Loucy (cell line): Measurements from ENCODE around the gene CHIA.

Experiments
- H2AFZ ChIP-seq: fragments of 200-600 bp; sonication (generic); 2 replicates; pipeline ENCODE4 v1.6.0; 2016; ENCODE audit warnings: antibody characterized with exemption, mild to moderate bottlenecking, low read length, moderate library complexity
- H3F3A ChIP-seq: fragments of 200-600 bp; 2 replicates; pipeline ENCODE4 v1.6.0; 2016; ENCODE audit warnings: antibody characterized with exemption, low read depth, mild to moderate bottlenecking
- H3K27me3 ChIP-seq: fragments of 200-600 bp; sonication (generic); 2 replicates; pipeline ENCODE4 v1.6.1; 2014; ENCODE audit warnings: low read length, mild to moderate bottlenecking; ENCODE audit not compliant: insufficient read depth, poor library complexity, severe bottlenecking
- H3K36me3 ChIP-seq: fragments of 200-600 bp; sonication (generic); 2 replicates; pipeline ENCODE4 v1.6.1; 2016; ENCODE audit warnings: low read length; ENCODE audit not compliant: insufficient read depth
- H3K4me1 ChIP-seq: fragments of 200-600 bp; sonication (generic); 2 replicates; pipeline ENCODE4 v1.5.1; 2014; ENCODE audit warnings: low read length, mild to moderate bottlenecking; ENCODE audit not compliant: insufficient read depth, poor library complexity, severe bottlenecking
- H3K4me2 ChIP-seq: fragments of 200-600 bp; sonication (generic); 2 replicates; pipeline ENCODE4 v1.6.0; 2014; ENCODE audit warnings: antibody characterized with exemption, low read length, low read depth, mild to moderate bottlenecking; ENCODE audit not compliant: poor library complexity, severe bottlenecking
- H3K4me3 ChIP-seq: fragments of 200-600 bp; sonication (generic); 2 replicates; pipeline ENCODE4 v1.5.1; 2014; ENCODE audit warnings: low read length, mild to moderate bottlenecking, mixed read lengths; ENCODE audit not compliant: poor library complexity, severe bottlenecking
- H3K79me2 ChIP-seq: fragments of 200-600 bp; sonication (generic); 2 replicates; pipeline ENCODE4 v1.6.1; 2014; ENCODE audit warnings: low read length; ENCODE audit not compliant: insufficient read depth
- H3K9ac ChIP-seq: fragments of 200-600 bp; sonication (generic); 2 replicates; pipeline ENCODE4 v1.6.0; 2014; ENCODE audit warnings: mild to moderate bottlenecking, low read depth, low read length, moderate library complexity; ENCODE audit not compliant: poor library complexity, severe bottlenecking
- H3K9me2 ChIP-seq: fragments of 200-600 bp; sonication (generic); replicated peaks from 2 replicates; pipeline ENCODE4 v1.6.1; 2016; ENCODE audit warnings: low read depth, low read length, mixed read lengths
- H3K9me3 ChIP-seq: fragments of 200-600 bp; sonication (generic); 2 replicates; pipeline ENCODE4 v1.6.1; 2014; ENCODE audit warnings: mild to moderate bottlenecking, antibody characterized with exemption, low read length, low read depth; ENCODE audit not compliant: insufficient read depth
- H4K20me1 ChIP-seq: fragments of 200-600 bp; sonication (generic); 2 replicates; pipeline ENCODE4 v1.6.0; 2014; ENCODE audit warnings: antibody characterized with exemption, low read length, mild to moderate bottlenecking; ENCODE audit not compliant: insufficient read depth, poor library complexity, severe bottlenecking
- CTCF ChIP-seq: fragments of 200-600 bp; sonication (generic); conservative IDR thresholded peaks from 2 replicates; pipeline ENCODE4 v1.5.1; 2014; ENCODE audit warnings: mild to moderate bottlenecking, antibody characterized with exemption, low read length
- EZH2phosphoT487 ChIP-seq: fragments of 200-600 bp; IDR thresholded peaks from 2 replicates; pipeline ENCODE4 v1.6.1; 2018; ENCODE audit warnings: antibody characterized with exemption, mild to moderate bottlenecking, moderate library complexity, borderline replicate concordance

The CHIA gene

DNA sequence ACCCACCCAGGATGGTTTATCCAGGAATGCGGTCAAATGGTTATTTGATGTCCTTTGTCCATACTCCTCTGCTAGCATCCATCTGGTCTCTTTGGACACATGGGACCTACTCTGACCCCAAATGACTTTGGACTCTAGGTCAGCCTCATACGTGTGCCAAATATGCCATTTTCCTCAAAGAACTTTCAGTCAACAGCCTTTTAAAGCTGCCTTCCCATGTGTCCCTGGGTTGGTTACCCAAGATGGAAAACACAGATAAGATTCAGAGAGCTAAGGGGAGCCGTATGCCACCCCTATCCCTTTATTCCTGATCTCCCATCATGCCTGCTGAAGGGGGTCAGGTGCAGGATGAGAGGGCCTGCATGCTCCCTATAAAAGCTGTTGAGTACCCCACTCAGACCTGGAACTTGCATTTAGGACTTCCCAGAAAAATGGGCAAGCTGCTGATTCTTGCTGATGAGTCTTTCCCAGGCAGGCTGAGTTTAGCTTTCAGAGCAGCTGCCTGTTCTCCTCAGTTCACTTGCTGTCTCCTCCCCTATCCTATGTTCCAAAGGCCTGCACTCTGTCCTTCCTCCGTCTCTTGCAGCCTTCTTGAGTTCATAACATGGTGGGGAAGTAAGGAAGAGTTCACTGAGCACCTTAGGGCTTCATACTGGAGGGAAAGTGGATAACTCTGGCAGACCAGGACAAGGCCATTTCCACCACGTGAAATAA is 43.4 kb upstream of the CHIA start:
- Histone ChIP-seq H3K4me2 (no peak overlapping the region), H3K9ac (no peak overlapping the region), H3K4me3 (no peak overlapping the region), H3K9me2 (no peaks in the 10 kb centered on the region), H3F3A (no peaks in the 10 kb centered on the region), H3K9me3 (no peaks in the 10 kb centered on the region), H3K27me3 (no peaks in the 10 kb centered on the region), H3K4me1 (no peaks in the 10 kb centered on the region), H2AFZ (no peak overlapping the region), H4K20me1 (no peaks in the 10 kb centered on the region), H3K79me2 (no peaks in the 10 kb centered on the region), H3K36me3 (no peaks in the 10 kb centered on the region)
- TF ChIP-seq EZH2phosphoT487 (no peak), CTCF (no peak)

- no peak overlapping the region for H2AFZ ChIP-seq
Observed at GRCh38 chr1:111249960-111250359, 40.7 kb upstream of the CHIA start.

DNA sequence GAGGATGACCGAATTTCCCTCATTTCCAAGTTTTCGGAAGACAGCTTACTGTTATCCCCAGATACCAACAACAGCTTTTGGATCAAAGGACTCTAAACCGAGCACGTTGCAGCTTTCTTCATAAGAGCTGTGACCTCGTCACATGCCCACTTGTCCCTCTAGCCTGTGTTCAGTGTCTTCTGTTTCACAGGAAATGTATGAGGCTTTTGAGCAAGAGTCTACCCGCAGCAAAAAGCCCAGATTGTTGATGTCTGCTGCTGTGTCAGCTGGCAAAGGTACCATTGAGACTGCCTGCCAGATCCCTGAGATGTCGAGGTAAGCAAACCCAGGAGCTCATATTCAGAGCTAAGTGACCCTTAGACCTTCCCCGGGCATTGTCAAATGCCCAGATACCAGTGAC is 39.1 kb upstream of the CHIA start:
- Histone ChIP-seq H3K4me2 (no peak overlapping the region), H3K9ac (no peak overlapping the region), H3K9me2 (no peaks in the 10 kb centered on the region), H3K4me1 (no peaks in the 10 kb centered on the region), H3K27me3 (no peaks in the 10 kb centered on the region), H3K36me3 (no peaks in the 10 kb centered on the region), H3F3A (no peaks in the 10 kb centered on the region), H3K9me3 (no peaks in the 10 kb centered on the region), H3K79me2 (no peaks in the 10 kb centered on the region), H4K20me1 (no peaks in the 10 kb centered on the region), H3K4me3 (no peak overlapping the region), H2AFZ (no peak overlapping the region)
- TF ChIP-seq CTCF, result no peak
- no peak for TF ChIP-seq EZH2phosphoT487

More at GRCh38 chr1:111249960-111250359, 40.7 kb upstream of the CHIA start:
- Histone ChIP-seq H3K4me3 (no peak overlapping the region), H3K9me2 (no peaks in the 10 kb centered on the region), H3F3A (no peaks in the 10 kb centered on the region), H3K9ac (no peak overlapping the region), H3K4me1 (no peaks in the 10 kb centered on the region), H3K79me2 (no peaks in the 10 kb centered on the region), H3K9me3 (no peaks in the 10 kb centered on the region), H3K4me2 (no peak overlapping the region), H3K36me3 (no peaks in the 10 kb centered on the region), H3K27me3 (no peaks in the 10 kb centered on the region), H4K20me1 (no peaks in the 10 kb centered on the region)
- no peak for TF ChIP-seq EZH2phosphoT487
- TF ChIP-seq CTCF, result no peak
